Skeletal muscle satellite cell (primary cell): ENCODE measurements around the gene PHACTR1.
"Not testable (repeated sequence)": the region's sequence is repeated elsewhere in the genome, so short reads cannot be mapped to it uniquely, and the experiment has no call there.

Experiments
- H3K27me3 ChIP-seq: 2 replicates; pipeline ENCODE4 v1.7.0; 2013; ENCODE audit warnings: low read length; ENCODE audit not compliant: control insufficient read depth, insufficient read depth
- H3K36me3 ChIP-seq: 2 replicates; pipeline ENCODE4 v1.7.0; 2013; ENCODE audit warnings: mild to moderate bottlenecking, control low read depth, low read length; ENCODE audit not compliant: insufficient read depth
- H3K4me1 ChIP-seq: 2 replicates; pipeline ENCODE4 v1.7.0; 2013; ENCODE audit warnings: low read length; ENCODE audit not compliant: control insufficient read depth, insufficient read depth
- H3K4me2 ChIP-seq: 2 replicates; pipeline ENCODE4 v1.7.0; 2013; ENCODE audit warnings: mild to moderate bottlenecking, low read length
- H3K4me3 ChIP-seq: 2 replicates; pipeline ENCODE4 v1.7.0; 2013; ENCODE audit warnings: low read length
- H3K9ac ChIP-seq: 2 replicates; pipeline ENCODE4 v1.7.0; 2013; ENCODE audit warnings: mild to moderate bottlenecking, low read depth, low read length, moderate library complexity
- H3K9me3 ChIP-seq: replicated peaks from 2 replicates; pipeline ENCODE4 v1.7.0; 2013; ENCODE audit warnings: mild to moderate bottlenecking, control low read depth, low read length

PHACTR1 gene

GRCh38 chr6:12944001-12944400 lies 227.4 kb downstream of the PHACTR1 start:
- Histone ChIP-seq H3K36me3 (no peaks in the 10 kb centered on the region), H3K9me3 (no peaks in the 10 kb centered on the region), H3K4me1 (no peaks in the 10 kb centered on the region), H3K9ac (no peak overlapping the region), H3K27me3 (no peaks in the 10 kb centered on the region), H3K4me2 (no peak overlapping the region), H3K4me3 (no peak overlapping the region)

- not testable (repeated sequence) for H3K9ac ChIP-seq, H3K4me1 ChIP-seq, H3K4me3 ChIP-seq, H3K36me3 ChIP-seq, H3K4me2 ChIP-seq, H3K27me3 ChIP-seq, H3K9me3 ChIP-seq
Observed at GRCh38 chr6:12944528-12944927, 228.0 kb downstream of the PHACTR1 start.

DNA sequence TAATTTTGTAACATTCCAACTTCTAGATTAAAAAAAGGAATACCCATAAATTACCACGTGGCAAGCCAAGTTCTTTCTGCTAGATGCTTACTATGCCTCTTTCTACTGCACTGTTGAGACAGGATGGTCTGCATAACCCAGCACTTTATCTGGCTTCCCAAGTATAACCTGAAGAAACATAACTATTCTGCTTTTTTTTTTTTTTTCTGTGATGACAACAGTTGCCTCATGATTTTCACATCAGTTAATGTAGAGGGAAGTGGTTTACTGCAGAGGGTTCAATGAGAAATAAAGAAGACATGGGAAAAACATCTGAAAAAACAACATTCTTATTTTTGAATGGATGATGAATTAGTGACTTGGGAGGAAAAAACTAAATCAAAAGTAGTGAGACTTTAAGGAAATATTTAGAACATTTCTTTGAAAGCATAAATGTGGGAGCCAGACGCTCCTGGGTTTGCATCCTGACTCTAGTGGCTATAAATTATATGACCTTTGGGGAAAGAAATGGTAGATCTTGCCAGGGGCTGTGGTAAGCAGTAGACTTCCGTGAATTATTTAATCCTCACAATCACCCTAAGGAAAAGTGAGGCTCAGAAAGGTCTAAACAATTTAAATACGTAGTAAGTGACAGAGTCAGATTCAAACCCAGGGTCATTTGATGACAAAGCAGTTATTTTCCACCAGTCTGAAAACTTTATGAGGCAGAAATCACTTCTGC lies 230.7 kb downstream of the PHACTR1 start:
- Histone ChIP-seq H3K9me3 (no peaks in the 10 kb centered on the region), H3K4me2 (no peak overlapping the region), H3K9ac (no peak overlapping the region), H3K4me1 (no peaks in the 10 kb centered on the region), H3K4me3 (no peak overlapping the region), H3K27me3 (no peaks in the 10 kb centered on the region), H3K36me3 (no peaks in the 10 kb centered on the region)

GRCh38 chr6:12947967-12948366 lies 231.4 kb downstream of the PHACTR1 start:
- no peaks in the 10 kb centered on the region for H3K9me3 ChIP-seq
- no peak overlapping the region for H3K4me2 ChIP-seq
- H3K4me3 ChIP-seq: no peak overlapping the region
- H3K27me3 ChIP-seq: no peaks in the 10 kb centered on the region
- no peak overlapping the region for H3K9ac ChIP-seq
- H3K4me1 ChIP-seq: no peaks in the 10 kb centered on the region
- H3K36me3 ChIP-seq: no peaks in the 10 kb centered on the region

- Histone ChIP-seq H3K9me3 (no peaks in the 10 kb centered on the region), H3K27me3 (no peaks in the 10 kb centered on the region), H3K4me2 (no peak overlapping the region), H3K4me3 (no peak overlapping the region), H3K9ac (no peak overlapping the region), H3K36me3 (no peaks in the 10 kb centered on the region), H3K4me1 (no peaks in the 10 kb centered on the region)
Observed at GRCh38 chr6:12950976-12951375, 234.4 kb downstream of the PHACTR1 start.

DNA sequence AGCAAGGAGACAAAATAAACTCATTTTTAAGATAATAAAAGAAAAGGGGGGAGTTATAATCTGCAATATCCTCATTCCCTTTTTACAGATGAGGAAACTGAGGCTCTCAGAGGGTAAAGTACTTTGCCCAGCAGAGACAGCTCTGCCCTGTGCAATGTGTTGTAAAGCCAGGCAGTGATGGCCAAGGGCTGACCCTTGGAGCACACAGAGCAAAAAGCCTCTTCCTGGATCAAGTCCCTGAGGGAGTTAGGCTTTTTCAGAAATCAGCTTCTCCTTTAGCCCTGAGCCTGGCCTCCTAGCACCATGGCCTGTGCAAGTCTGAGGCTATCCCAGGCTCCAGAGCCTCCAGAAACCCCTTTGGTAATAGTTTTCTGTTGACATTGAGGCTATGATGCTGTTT lies 234.8 kb downstream of the PHACTR1 start:
- no peaks in the 10 kb centered on the region for H3K4me1 ChIP-seq
- H3K36me3 ChIP-seq: no peaks in the 10 kb centered on the region
- no peaks in the 10 kb centered on the region for H3K9me3 ChIP-seq
- H3K27me3 ChIP-seq: no peaks in the 10 kb centered on the region
- no peak overlapping the region for H3K4me3 ChIP-seq
- no peak overlapping the region for H3K4me2 ChIP-seq
- no peak overlapping the region for H3K9ac ChIP-seq

GRCh38 chr6:12952318-12952717 lies 235.8 kb downstream of the PHACTR1 start:
- no peak overlapping the region for H3K4me2 ChIP-seq
- H3K9ac ChIP-seq: no peak overlapping the region
- no peak overlapping the region for H3K4me3 ChIP-seq
- H3K27me3 ChIP-seq: no peaks in the 10 kb centered on the region
- no peaks in the 10 kb centered on the region for H3K4me1 ChIP-seq
- no peaks in the 10 kb centered on the region for H3K9me3 ChIP-seq
- no peaks in the 10 kb centered on the region for H3K36me3 ChIP-seq

GRCh38 chr6:12955956-12956355 lies 239.4 kb downstream of the PHACTR1 start:
- no peak overlapping the region for H3K9ac ChIP-seq
- H3K9me3 ChIP-seq: no peaks in the 10 kb centered on the region
- no peaks in the 10 kb centered on the region for H3K27me3 ChIP-seq
- no peaks in the 10 kb centered on the region for H3K36me3 ChIP-seq
- no peak overlapping the region for H3K4me3 ChIP-seq
- H3K4me1 ChIP-seq: no peaks in the 10 kb centered on the region
- H3K4me2 ChIP-seq: no peak overlapping the region

DNA sequence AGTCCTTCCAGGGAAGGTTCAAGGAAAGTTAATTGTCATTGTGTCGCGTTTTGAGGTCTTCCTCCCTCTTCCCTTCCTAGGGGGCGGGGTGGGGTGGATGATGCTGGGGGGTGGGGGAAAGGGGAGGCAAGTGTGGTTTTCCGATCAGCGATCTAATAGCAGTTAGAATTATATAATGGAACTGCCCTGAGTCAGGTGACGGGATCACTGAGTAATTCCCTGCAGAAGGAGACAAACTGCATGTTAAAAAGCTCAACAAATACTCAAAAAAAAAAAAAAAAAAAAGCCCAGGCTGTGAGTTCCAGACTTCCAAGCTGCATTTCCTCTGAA lies 240.4 kb downstream of the PHACTR1 start:
- no peaks in the 10 kb centered on the region for H3K27me3 ChIP-seq
- peak overlapping the region; percentile 69 for H3K9ac ChIP-seq
- no peaks in the 10 kb centered on the region for H3K9me3 ChIP-seq
- H3K4me2 ChIP-seq: peak overlapping the region; percentile 95
- no peaks in the 10 kb centered on the region for H3K36me3 ChIP-seq
- H3K4me3 ChIP-seq: peak overlapping the region; percentile 81
- no peaks in the 10 kb centered on the region for H3K4me1 ChIP-seq

GRCh38 chr6:12957321-12958051 lies 240.9 kb downstream of the PHACTR1 start:
- peaks cover 2% of the 10 kb centered on the region for H3K4me1 ChIP-seq
- H3K4me3 ChIP-seq: peak overlapping the region; percentile 81
- no peaks in the 10 kb centered on the region for H3K9me3 ChIP-seq
- H3K27me3 ChIP-seq: no peaks in the 10 kb centered on the region
- H3K36me3 ChIP-seq: no peaks in the 10 kb centered on the region
- H3K9ac ChIP-seq: peak overlapping the region; percentile 69
- H3K4me2 ChIP-seq: peak overlapping the region; percentile 95

DNA sequence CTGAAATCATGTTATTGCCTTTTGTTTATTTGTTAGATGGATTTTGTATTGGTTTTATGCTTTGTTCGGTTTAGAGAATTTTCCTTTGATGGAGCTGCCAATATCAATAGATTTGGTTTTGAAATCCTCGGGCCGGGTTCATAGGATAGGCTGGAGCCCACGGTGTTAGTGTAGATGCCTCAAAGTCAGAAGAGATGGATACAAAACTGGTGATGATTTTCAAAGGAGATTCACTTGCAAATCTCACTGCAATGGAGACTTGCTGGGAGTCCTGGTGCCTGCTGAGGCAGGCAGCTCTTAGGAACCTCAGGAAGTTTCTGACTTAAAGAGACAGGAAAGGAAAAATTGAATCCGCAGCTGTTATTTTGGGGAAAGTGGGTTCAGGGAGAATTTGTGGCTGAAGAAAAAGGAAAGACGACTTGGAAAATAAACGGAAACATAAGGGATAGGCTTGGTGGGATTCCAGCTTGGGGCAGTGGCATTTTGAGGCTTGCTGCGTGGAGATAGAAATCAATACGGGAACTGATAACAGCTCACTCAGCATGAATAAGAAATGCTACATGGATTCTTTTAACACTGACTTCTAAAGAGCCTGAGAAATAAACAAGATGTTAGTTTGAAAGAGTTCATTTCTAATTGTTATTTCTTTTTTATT lies 241.6 kb downstream of the PHACTR1 start:
- H3K4me2 ChIP-seq: peak overlapping the region; percentile 95
- H3K27me3 ChIP-seq: no peaks in the 10 kb centered on the region
- peak overlapping the region; percentile 69 for H3K9ac ChIP-seq
- H3K9me3 ChIP-seq: no peaks in the 10 kb centered on the region
- H3K4me3 ChIP-seq: peak overlapping the region; percentile 81
- H3K36me3 ChIP-seq: no peaks in the 10 kb centered on the region
- H3K4me1 ChIP-seq: peaks cover 9% of the 10 kb centered on the region
